Body of pancreas (tissue), 4 donors: ENCODE results near the gene LSM4.
"Not testable (repeated sequence)": the region's sequence is repeated elsewhere in the genome, so short reads cannot be mapped to it uniquely, and the experiment has no call there.

Experiments used
- POLR2A ChIP-seq, 3 donors: fragments of 450-650 bp; IDR thresholded peaks; one replicate each; pipeline ENCODE4 v1.6.1; 2016; ENCODE audit warnings: antibody characterized with exemption in 3 of 3, mild to moderate bottlenecking in 2 of 3
- TF ChIP-seq, protein P1 (sequence below), 7 experiments: fragments of 450-650 bp in 4 of 7; fragments of 200-600 bp in 3 of 7; sonication (generic) in 3 of 7; IDR thresholded peaks; one replicate each; pipeline ENCODE4 v1.5.1; 2016 to 2019; ENCODE audit warnings: antibody characterized with exemption in 7 of 7

GRCh38 chr19:18348818-18349339 is 26.0 kb upstream of the LSM4 start:
- TF ChIP-seq, protein P1, sequence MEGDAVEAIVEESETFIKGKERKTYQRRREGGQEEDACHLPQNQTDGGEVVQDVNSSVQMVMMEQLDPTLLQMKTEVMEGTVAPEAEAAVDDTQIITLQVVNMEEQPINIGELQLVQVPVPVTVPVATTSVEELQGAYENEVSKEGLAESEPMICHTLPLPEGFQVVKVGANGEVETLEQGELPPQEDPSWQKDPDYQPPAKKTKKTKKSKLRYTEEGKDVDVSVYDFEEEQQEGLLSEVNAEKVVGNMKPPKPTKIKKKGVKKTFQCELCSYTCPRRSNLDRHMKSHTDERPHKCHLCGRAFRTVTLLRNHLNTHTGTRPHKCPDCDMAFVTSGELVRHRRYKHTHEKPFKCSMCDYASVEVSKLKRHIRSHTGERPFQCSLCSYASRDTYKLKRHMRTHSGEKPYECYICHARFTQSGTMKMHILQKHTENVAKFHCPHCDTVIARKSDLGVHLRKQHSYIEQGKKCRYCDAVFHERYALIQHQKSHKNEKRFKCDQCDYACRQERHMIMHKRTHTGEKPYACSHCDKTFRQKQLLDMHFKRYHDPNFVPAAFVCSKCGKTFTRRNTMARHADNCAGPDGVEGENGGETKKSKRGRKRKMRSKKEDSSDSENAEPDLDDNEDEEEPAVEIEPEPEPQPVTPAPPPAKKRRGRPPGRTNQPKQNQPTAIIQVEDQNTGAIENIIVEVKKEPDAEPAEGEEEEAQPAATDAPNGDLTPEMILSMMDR (IDR thresholded peaks at IDR 0.05), result not testable (repeated sequence)
- not testable (repeated sequence) for TF ChIP-seq POLR2A (IDR thresholded peaks at IDR 0.05)
